ENCODE measurements around the gene MOSMO.
"Not testable (repeated sequence)": the region's sequence is repeated elsewhere in the genome, so short reads cannot be mapped to it uniquely, and the experiment has no call there.

The MOSMO gene

DNA sequence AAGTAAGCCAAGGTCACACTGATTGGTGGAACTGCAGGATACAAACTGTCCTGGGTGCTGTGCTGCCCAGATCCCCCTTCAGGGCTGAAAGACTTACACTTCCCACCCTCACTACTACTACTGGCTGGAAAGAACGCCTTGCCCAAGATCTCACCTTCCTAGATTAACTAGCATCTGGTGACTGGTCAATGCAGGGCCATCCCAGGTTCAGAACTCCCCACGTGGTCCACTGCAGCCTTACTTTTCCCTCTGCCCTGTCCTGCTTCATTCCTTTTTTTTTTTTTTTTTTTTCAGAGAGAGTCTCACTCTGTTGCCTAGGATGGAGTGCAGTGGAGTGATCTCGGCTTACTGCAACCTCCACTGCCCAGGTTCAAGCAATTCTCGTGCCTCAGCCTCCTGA lies 4.7 kb upstream of the MOSMO start:
- no peak for DNase-seq (ENCODE audit: low read depth)

DNA sequence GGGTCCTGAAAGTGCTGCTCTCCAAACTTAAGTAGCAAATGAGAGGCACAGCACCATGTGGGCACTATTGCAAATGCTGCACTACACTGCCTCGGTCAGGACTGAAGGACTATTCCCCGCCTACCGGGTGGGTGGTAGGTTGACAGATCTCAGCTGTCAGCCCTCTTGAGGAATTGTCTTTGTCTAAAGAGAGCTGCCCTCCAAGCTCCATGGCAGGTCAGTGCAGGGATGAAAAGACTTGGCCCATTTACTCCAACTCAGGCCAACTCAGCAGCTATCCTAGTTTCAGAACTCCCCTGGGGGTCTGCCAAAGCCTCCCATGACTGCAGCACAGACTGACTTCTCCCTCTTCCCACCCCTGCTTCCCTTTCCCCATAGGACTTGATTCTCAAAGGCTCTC lies 3.6 kb upstream of the MOSMO start:
- no peak for DNase-seq (ENCODE audit: low read depth)

DNA sequence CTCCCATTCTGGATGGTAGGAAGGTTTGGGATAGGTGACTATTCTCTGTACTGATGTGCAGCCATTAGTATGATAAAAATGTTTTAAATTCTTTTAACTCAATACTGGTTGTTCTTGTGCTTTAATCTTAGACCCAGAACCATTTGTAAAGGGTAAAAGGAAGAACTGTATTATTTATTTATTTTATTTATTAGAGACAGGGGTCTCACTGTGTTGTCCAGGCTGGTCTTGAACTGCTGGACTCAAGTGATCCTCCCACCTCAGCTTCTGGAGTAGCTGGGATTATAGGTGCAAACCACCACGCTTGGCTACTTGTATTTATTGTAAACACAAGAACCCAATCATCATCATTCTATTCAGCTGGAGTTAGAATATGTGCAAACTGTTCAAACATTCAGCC lies 2.2 kb upstream of the MOSMO start:
- DNase-seq (ENCODE audit: low read depth): no peak

DNA sequence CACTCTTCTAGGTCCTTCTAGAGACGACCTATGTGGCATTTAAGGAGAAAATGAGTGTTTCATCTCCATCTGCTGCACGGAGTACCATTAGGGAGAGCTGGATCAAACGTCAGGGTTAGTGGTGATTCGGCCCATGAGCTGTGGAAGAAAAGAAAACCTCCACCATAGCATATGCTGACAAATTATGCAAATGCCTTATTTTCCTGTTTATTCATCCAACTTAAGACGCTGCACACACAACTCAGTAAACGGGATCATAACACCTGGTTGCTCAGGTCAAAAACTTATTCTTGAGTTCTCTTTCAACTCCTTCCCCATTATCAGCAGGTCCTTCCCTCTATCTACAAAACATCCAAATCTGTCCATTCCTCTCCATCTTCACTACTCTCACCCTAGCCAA lies 1.3 kb upstream of the MOSMO start:
- no peak for DNase-seq (ENCODE audit: low read depth)

DNA sequence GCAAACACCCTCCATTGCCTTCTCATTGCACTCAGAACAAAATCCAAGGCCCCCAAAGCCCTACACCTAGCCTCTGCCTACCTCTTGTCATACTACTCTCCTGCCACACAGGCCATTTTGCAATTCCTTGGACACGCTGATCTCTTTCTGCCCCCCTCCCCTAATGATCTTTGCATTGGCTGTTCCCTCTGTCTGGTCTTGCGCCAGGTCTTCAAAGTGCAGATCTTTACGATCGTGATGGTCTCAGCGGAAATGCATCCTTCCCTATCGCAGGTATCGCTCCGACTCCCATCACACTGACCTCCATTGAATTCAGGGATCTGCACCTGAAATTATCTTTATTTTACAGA lies 777 bp upstream of the MOSMO start:
- DNase-seq (ENCODE audit: low read depth): no peak

DNA sequence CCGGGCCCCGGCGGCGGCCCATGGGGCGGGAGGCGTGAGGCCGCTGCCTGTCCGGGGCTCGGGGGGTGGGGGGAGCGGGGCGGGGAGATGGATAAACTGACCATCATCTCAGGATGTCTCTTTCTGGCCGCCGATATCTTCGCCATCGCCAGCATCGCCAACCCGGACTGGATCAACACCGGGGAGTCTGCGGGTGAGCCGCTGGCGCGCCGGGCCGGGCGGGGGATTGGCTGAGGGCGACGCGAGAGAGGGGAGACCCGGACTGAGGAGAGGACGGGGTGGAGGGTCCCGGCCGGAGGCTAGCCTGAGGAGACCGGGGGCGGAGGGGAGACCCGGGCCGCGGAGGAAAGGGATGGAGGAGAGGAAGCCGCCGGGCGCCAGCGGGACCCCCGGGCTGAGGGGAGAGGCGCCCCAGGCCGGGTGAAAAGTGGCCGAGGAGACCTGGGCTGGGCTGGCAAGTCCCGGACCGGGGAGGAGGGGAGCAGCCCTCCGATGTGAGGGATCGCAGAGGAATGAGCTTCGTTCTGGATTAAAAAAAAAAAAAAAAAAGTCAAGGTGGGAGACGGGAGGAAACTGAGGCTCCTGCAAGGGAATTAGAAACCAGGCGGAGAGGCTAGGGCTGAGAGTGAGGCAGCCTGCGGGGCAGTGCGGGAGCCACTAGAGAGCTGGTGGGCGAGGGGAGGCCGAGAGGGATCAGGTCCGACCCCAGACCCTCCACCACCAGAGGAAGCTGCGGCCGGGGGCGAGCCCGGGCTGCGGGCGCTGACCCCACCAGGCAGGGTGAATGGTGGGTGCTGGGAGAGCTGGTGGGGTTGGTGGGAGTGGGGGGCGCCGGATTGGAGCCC lies 526 bp downstream of the MOSMO start:
- no peak for DNase-seq (ENCODE audit: low read depth)

DNA sequence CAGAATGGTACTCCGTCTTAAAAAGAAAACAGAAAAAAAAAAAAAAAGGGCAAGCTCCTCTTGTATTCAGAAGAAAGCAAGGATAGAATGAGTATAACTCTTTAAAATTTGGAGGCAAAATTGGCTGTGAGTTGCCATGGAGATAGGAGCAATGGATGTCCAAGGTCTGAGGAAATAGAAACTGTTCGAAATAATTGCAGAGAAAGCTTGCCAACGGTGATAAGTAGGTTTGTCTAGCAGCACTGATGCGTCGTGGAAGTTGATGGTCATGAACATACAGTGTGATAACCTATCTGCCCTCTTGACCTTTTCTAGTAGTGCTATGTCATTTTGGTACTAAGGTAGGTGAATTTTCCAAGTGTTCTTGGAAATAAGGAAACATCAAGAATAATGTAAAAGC lies 3.0 kb downstream of the MOSMO start:
- DNase-seq (ENCODE audit: low read depth): no peak

DNA sequence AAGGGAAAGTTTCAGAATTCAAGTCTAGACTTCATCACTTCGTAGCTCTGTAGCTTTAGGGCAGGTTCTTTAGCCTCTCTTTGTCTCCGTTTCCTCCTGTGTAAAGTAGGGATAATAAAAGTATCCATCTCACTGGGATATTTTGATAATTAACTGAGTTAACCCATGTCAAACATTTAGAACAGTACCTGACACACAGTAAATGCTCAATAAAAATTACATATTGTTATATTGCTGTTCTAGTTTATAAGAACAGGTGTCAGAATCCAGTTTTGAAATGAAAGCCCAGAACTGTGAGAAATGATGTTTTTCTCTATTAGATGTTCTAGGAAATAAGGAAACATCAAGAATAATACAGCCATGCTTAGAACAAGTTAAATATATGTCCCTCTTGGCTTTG lies 4.3 kb downstream of the MOSMO start:
- no peak for DNase-seq (ENCODE audit: low read depth)

DNA sequence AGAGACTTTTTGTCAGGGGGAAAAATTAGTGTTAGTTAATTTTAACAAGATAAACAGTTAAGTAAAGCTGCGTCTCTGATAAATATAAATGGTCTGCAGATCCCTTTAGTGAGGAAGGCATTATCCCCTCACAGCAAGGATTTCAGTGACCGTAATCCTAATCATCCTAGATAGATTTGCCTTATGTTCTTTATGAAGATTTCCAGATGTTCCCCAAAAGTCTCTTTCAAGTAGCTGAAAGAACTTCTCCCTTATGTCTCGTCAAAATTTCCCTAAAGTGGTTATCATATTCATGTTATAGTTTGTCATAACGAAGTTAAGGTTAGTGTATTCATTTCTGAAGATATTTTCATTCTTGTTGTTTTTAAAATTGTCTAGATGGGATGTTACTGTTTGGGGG lies 5.6 kb downstream of the MOSMO start:
- no peak for DNase-seq (ENCODE audit: low read depth)

DNA sequence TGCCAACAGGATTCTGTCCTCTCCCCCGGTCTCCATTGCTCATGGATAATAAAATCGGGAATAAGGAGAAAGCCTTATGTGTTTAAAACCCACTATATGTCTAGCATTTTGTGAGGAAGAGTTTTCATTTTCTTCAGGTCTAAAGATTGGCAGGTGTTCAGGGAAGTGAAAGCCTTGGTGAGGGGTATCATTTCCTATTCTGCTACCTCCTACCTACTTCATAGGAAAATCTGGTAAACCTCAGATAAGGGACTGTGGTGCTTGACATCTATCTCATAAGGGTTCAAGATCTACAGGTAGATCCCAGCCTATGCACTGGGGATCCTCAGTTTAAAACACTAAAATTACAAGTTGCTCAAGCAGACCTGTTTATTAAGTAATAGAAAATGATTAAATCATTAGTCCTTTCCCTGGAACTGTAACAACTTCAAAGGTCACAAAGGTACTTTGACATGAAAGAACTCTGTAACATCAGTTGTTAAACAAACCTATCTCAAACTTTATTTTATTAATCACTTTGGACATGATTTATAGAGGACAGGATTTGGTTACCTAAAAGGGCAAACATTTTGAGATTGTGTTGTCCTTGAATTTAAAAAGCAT lies 6.5 kb downstream of the MOSMO start:
- no peak for DNase-seq (ENCODE audit: low read depth)

DNA sequence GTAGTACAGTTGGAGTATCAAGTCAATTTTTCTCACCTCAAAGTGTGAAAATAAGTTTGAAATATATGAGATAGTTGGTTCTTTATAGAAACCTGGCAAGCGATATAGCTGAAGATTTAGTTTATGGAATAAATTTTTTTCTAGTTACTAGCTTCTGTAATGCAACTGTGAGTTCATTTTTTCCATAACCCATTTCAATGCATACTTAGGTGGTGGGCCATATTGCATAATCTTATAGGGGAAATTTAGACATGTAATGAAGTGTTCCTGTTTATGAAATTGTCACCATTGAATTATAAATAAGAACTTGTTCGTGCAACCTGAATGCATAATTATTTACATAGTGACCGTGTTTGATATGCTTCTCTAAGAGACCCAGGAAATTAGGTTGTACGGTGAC lies 9.0 kb downstream of the MOSMO start:
- DNase-seq (ENCODE audit: low read depth): no peak

DNA sequence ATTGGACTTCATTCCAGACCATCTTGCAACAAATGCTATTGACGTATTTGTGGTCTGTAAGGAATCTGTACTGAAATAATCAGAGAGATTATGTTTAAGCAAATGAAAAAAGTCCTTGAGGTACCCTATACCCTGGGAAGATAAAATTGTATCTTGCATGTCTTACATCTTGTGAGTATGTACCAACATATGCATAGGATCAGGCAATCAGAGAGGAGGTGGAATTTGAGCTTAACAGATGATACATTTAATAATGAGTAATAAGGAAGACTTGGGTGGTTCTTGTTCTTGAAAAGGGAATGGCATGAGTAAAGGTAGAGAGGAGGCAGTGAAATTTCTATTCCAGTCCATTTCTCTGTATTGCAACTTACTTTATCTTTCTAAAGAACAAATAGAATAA lies 10.6 kb downstream of the MOSMO start:
- no peak for DNase-seq (ENCODE audit: low read depth)

DNA sequence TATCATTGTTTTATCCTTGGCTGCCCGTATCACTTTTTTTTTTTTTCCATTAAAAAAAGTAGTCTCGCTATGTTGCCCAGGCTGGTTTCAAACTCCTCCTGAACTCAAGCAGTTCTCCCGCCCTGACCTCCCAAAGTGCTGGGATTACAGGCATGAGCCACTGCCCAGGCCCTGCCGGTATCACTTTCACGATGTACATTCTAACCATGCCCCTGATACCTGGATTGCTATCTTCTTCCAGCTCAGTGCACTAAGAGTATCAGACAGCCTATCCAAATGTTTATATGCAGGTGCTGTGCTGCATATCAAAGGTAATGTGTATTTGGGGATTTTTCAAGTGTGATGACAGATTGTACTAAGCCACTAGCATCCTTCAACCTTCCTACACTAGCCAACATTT lies 14.2 kb downstream of the MOSMO start:
- DNase-seq (ENCODE audit: low read depth): no peak

DNA sequence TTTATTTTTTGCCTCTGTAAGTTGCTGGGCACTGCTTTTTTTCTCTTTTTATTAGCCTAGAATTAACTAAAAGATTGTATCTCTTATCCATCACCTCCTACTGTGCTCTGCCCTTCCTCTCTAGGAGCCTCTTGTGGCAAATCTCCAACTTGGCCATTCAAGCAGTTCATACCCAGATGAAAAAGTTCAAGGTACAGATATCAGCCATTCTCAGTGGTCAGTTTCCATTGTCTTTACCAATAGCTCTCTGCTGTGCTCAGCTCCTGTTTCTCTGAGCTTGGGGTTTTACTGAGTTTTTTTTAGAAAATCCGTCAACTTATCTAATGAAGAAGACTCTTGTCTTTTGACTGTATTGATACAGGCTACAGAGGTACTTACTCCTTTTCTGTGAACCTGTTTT lies 15.6 kb downstream of the MOSMO start:
- no peak for DNase-seq (ENCODE audit: low read depth)

DNA sequence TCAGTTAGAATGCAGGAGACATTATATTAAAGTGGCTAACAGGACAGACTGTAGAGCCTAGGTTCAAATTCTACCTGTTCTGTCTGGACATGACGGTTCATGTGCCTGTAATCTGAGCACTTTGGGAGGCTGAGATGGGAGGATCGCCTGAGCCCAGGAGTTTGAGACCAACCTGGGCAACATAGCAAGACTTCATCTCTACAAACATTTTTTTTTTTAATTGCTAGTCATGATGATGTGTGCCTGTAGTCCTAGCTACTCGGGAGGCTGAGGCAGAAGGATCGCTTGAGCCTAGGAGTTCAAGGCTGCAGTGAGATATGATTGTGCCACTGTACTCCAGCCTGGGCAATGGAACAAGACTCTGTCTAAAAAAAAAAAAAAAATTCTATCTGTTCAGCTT lies 16.9 kb downstream of the MOSMO start:
- not testable (repeated sequence) for DNase-seq (ENCODE audit: low read depth)

DNA sequence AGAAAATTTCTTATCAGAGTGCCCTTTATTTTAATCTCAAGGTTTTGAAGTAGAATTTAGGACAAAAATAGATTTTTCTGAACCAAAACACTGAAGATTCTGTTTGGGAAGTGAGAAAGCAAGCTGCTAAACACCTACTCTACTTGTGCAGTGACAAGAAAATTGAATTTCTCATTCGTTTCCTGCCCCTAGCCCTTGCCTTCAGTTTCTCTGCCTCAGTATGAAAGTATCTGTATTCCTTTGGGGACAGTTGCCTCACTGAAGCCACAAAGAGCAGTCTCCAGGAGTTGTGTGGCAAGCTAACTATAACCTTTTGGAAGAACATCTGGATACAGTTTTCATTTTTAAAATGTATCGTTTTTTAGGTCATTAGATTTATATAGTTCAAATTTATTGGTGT lies 19.7 kb downstream of the MOSMO start:
- no peak for DNase-seq (ENCODE audit: low read depth)

DNA sequence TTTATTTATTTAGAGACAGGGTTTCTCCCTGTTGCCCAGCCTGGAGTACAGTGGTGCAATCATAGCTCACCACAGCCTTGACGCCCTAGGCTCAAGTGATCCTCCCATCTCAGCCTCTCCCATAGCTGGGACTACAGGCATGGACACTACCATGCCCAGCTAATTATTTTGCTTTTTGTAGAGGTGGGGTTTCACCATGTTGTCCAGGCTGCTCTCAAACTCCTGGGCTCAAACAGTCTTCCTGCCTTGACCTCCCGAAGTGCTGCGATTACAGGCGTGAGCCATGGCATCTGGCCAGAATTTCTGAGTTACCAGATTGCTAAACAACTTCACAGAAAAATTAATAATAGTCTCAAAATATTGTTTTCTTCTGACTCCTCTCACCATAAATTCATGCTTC lies 21.7 kb downstream of the MOSMO start:
- no peak for DNase-seq (ENCODE audit: low read depth)

DNA sequence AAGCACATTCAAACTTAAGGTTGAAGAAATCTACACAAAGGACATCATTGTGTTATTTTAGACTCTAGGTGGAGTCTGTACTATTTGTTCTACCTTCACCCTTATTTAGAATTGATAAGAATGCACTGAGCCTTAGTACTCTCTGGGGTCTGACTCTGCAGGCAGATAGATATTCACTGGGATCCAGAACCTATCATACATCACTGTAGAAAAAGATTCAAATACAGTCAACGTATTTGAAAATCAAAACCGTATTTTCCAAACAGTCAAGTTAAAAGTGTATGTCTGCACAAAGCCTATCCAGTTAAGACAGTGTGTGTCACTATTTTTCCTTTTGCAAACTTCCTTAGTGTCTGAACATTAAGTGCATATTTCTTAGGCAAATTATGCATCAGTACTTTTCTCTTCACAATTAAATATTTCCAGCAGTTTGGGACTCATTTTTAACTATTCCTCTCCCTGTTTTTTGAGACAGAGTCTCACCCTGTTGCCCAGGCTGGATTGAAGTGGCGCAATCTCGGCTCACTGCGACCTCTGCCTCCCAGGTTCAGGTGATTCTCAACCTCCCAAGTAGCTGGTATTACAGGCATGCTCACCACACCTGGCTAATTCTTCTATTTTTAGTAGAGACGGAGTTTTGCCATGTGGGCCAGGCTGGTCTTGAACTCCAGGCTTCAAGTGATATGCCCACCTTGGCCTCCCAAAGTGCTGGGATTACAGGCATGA lies 22.3 kb downstream of the MOSMO start:
- no peak for DNase-seq (ENCODE audit: low read depth)

DNA sequence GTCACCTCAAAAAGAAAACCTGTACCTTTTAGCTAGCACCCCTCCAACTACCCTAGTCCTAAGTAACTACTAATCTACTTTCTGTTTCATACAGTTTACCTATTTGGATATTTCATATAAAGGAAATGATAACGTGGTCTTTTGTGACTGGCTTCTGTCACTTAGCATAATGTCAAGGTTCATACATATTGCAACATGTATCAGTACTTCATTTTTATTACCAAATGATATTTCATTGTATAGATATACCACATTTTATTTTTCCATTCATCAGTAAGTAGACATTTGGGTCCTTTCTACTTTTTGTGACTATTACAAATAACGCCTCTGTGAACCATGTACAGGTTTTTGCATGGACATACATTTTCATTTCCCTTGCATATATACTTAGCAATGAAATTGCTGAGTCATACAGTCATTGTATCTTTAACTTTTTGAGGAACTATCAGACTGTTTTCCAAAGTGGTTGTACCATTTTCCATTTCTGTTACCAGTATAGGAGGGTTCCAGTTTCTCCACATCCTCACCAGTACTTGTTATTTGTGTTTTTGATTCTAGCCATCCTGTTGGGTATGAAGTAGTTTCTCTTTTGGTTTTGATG lies 23.7 kb downstream of the MOSMO start:
- no peak for DNase-seq (ENCODE audit: low read depth)

DNA sequence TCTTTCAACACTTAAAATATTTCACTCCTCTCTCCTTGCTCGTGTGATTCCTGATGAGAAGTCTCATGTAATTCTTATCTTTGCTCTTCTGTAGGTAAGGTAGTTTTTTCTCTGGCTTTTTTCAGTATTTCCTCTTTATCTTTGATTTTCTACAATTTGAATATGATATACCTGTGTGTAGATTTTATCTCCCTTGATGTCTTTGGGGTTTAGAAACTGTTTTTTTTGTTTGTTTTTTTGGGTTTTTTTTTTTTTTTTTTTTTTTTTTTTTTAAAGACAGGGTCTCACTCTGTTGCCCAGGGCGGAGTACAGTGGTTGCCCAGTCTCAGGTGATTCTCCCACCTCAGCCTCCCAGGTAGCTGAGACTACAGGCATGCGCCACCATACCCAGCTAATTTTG lies 26.6 kb downstream of the MOSMO start:
- no peak for DNase-seq (ENCODE audit: low read depth)

DNA sequence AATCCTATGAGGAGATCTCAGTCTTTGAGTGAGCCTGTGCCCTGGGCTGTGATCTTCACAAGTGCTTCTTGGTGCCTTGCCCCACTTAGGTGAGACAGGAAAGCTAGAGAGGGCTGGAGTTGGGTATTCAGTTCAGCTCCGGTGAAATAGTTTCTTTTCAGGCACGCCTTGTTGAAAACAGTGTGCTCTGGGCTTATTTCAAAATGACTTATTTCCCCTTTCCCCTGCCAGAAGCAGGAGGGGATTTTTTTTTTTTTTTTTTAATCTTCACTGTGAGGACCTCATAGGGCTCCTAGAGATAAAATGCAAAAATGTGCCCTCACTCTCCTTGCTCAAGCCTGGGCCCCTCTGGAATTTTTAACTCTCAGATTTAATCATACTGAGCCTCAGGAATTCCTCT lies 27.2 kb downstream of the MOSMO start:
- no peak for DNase-seq (ENCODE audit: low read depth)

DNA sequence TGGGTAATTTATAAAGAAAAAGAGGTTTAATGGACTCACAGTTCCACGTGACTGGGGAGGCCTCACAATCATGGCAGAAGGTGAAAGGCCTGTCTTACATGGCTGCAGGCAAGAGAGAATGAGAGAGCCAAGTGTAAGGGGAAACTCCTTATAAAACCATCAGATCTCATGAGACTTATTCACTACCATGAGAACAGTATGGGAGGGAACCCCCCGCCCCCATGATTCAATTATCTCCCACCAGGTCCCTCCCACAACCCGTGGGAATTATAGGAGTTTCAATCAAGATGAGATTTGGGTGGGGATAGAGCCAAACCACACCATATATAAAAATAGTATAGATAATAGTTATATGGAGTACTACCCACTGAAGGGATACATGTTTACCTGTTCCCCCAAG lies 36.0 kb downstream of the MOSMO start:
- not testable (repeated sequence) for DNase-seq (ENCODE audit: low read depth)

DNA sequence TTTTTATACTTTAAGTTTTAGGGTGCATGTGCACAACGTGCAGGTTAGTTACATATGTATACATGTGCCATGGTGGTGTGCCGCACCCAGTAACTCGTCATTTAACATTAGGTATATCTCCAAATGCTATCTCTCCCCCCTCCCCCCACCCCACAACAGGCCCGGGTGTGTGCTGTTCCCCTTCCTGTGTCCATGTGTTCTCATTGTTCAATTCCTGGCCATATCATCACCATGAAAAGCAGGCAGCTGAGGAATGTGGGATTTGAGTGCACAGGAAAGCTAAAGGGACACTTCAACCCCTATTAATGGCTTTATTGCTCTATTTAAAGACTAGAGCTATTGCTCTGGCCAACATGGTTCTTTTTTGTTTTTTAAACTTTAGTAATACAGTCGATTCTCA lies 38.0 kb downstream of the MOSMO start:
- DNase-seq (ENCODE audit: low read depth): not testable (repeated sequence)
